GM23338 (cell line): ENCODE measurements around the gene CDAN1. TPM values are rescaled to one million over a fixed set of nuclear protein-coding genes. Genes with fewer than 3 reads are reported as not detected.

ENCODE experiments used
- ATAC-seq: fragments of 200-7000 bp; cut with Tn5 transposase; 3 replicates; pipeline ENCODE4 v1.9.1; 2020
- DNase-seq: peaks from one replicate; pipeline ENCODE4 v3.0.0-alpha.2; 2015; ENCODE audit warnings: low spot score
- H2AFZ ChIP-seq: fragments of 200-600 bp; sonication (generic); 2 replicates; pipeline ENCODE4 v1.8.0; 2016; ENCODE audit warnings: antibody characterized with exemption, mild to moderate bottlenecking, moderate library complexity
- H3F3A ChIP-seq: fragments of 200-600 bp; sonication (generic); replicated peaks from 2 replicates; pipeline ENCODE4 v1.8.0; 2017; ENCODE audit warnings: antibody characterized with exemption, mixed run types, low read depth
- H3K27ac ChIP-seq: fragments of 200-600 bp; sonication (generic); 2 replicates; pipeline ENCODE4 v1.6.1; 2016; ENCODE audit warnings: low read depth
- H3K27me3 ChIP-seq: fragments of 200-600 bp; sonication (generic); 2 replicates; pipeline ENCODE4 v1.8.0; 2016; ENCODE audit warnings: mild to moderate bottlenecking, mixed run types, moderate library complexity; ENCODE audit not compliant: insufficient read depth
- H3K36me3 ChIP-seq: fragments of 200-600 bp; sonication (generic); 2 replicates; pipeline ENCODE4 v1.8.0; 2016; ENCODE audit warnings: mild to moderate bottlenecking; ENCODE audit not compliant: insufficient read depth
- H3K4me1 ChIP-seq: fragments of 200-600 bp; sonication (generic); 2 replicates; pipeline ENCODE4 v1.8.0; 2016; ENCODE audit warnings: mild to moderate bottlenecking, moderate library complexity; ENCODE audit not compliant: insufficient read depth
- H3K4me2 ChIP-seq: fragments of 200-600 bp; sonication (generic); 2 replicates; pipeline ENCODE4 v1.7.1; 2017; ENCODE audit warnings: mixed run types
- H3K4me3 ChIP-seq: fragments of 200-600 bp; sonication (generic); 2 replicates; pipeline ENCODE4 v1.6.1; 2016; ENCODE audit warnings: mixed run types
- H3K79me2 ChIP-seq: fragments of 200-600 bp; sonication (generic); replicated peaks from 2 replicates; pipeline ENCODE4 v1.8.0; 2017; ENCODE audit warnings: mild to moderate bottlenecking; ENCODE audit not compliant: insufficient read depth
- H3K9me2 ChIP-seq: fragments of 200-600 bp; sonication (generic); 2 replicates; pipeline ENCODE4 v1.8.0; 2017; ENCODE audit not compliant: insufficient read depth
- H4K20me1 ChIP-seq: fragments of 200-600 bp; sonication (generic); replicated peaks from 2 replicates; pipeline ENCODE4 v1.8.0; 2017; ENCODE audit warnings: mild to moderate bottlenecking; ENCODE audit not compliant: insufficient read depth
- H3K27ac Mint-ChIP-seq: 2 replicates; pipeline ENCODE4 v1.8.0; 2020; ENCODE audit warnings: inconsistent platforms, mild to moderate bottlenecking, moderate library complexity, mixed read lengths
- H3K27me3 Mint-ChIP-seq: 3 replicates; pipeline ENCODE4 v1.8.0; 2022; ENCODE audit warnings: low read depth, mild to moderate bottlenecking, moderate library complexity, mixed read lengths, inconsistent platforms; ENCODE audit not compliant: insufficient read depth, poor library complexity
- H3K36me3 Mint-ChIP-seq: 3 replicates; pipeline ENCODE4 v1.8.0; 2021; ENCODE audit warnings: low read depth, mild to moderate bottlenecking, inconsistent platforms, moderate library complexity, mixed read lengths
- H3K4me1 Mint-ChIP-seq: 3 replicates; pipeline ENCODE4 v1.8.0; 2020; ENCODE audit warnings: mild to moderate bottlenecking, inconsistent platforms, mixed read lengths
- H3K4me3 Mint-ChIP-seq: 3 replicates; pipeline ENCODE4 v1.8.0; 2021; ENCODE audit warnings: moderate library complexity, mild to moderate bottlenecking, inconsistent platforms, mixed read lengths
- H3K9me3 Mint-ChIP-seq: 3 replicates; pipeline ENCODE4 v1.8.0; 2020; ENCODE audit warnings: moderate library complexity, mild to moderate bottlenecking, inconsistent platforms, mixed read lengths
- CREB1 ChIP-seq: fragments of 250-450 bp; sonication (Bioruptor Pico); IDR thresholded peaks from 2 replicates; pipeline ENCODE4 v1.5.0; 2020; ENCODE audit warnings: low read depth, mild to moderate bottlenecking, moderate library complexity
- CTCF ChIP-seq, 2 experiments: fragments of 200-600 bp in 1 of 2; sonication (generic) in 1 of 2; conservative IDR thresholded peaks; 2 replicates each; pipeline versions ENCODE4 v1.5.1 to v1.6.1; 2016 to 2017; ENCODE audit warnings: antibody characterized with exemption in 2 of 2, low read depth in 2 of 2, mild to moderate bottlenecking in 2 of 2, moderate library complexity in 1 of 2
- ETS1 ChIP-seq: IDR thresholded peaks from 2 replicates; pipeline ENCODE4 v1.6.1; 2016; ENCODE audit warnings: antibody characterized with exemption
- EZH2 ChIP-seq: fragments of 200-600 bp; sonication (generic); IDR thresholded peaks from one replicate; pipeline ENCODE4 v1.8.0; 2017; ENCODE audit warnings: antibody characterized with exemption, mild to moderate bottlenecking, low read depth; ENCODE audit not compliant: unreplicated experiment
- EZH2phosphoT487 ChIP-seq: fragments of 200-600 bp; sonication (generic); IDR thresholded peaks from one replicate; pipeline ENCODE4 v1.8.1; 2018; ENCODE audit warnings: antibody characterized with exemption; ENCODE audit not compliant: unreplicated experiment
- JUNB ChIP-seq: IDR thresholded peaks from one replicate; pipeline ENCODE4 v1.6.1; 2016; ENCODE audit warnings: antibody characterized with exemption; ENCODE audit not compliant: unreplicated experiment
- NANOG ChIP-seq: IDR thresholded peaks from 2 replicates; pipeline ENCODE4 v1.6.1; 2016; ENCODE audit warnings: antibody characterized with exemption, borderline replicate concordance
- POLR2AphosphoS5 ChIP-seq: IDR thresholded peaks from 2 replicates; pipeline ENCODE4 v1.6.1; 2016; ENCODE audit warnings: antibody characterized with exemption, low read depth
- REST ChIP-seq: IDR thresholded peaks from one replicate; pipeline ENCODE4 v1.6.1; 2018; ENCODE audit warnings: antibody characterized with exemption; ENCODE audit not compliant: unreplicated experiment
- STAT1 ChIP-seq: IDR thresholded peaks from one replicate; pipeline ENCODE4 v1.6.1; 2016; ENCODE audit warnings: antibody characterized with exemption; ENCODE audit not compliant: unreplicated experiment
- ZNF114 ChIP-seq: fragments of 250-450 bp; sonication (Bioruptor Pico); IDR thresholded peaks from 2 replicates; pipeline ENCODE4 v1.5.0; 2020; ENCODE audit warnings: mild to moderate bottlenecking, moderate library complexity
- ZNF331 ChIP-seq: fragments of 250-450 bp; sonication (Bioruptor Pico); IDR thresholded peaks from 2 replicates; pipeline ENCODE4 v1.5.0; 2020; ENCODE audit warnings: low read depth, mild to moderate bottlenecking, moderate library complexity
- ZNF462 ChIP-seq: fragments of 250-450 bp; sonication (Bioruptor Pico); IDR thresholded peaks from 2 replicates; pipeline ENCODE4 v1.5.0; 2020; ENCODE audit warnings: mild to moderate bottlenecking, moderate library complexity
- polyA plus RNA-seq: library from polyadenylated mRNA; unstranded; fragments of >200 nt; fragmentation: Nextera tagmentation; extraction: Ambion mirVana; gene quantifications from 2 replicates; pipeline ENCODE4 v1.2.1, GENCODE V29; 2016
- total RNA-seq: library from RNA; depleted of rRNA; stranded (reverse); fragments of >200 nt; shearing (Covaris generic); gene quantifications from 2 replicates; pipeline ENCODE4 v1.2.3, GENCODE V29; 2014

Gene CDAN1
- total and polyA plus RNA-seq, 2 experiments from 2014 or later: 6.0 to 14.7 TPM

GRCh38 chr15:42772901-42773300 is 36.0 kb upstream of the CDAN1 start:
- Histone ChIP-seq H3K36me3 (no peaks in the 10 kb centered on the region), H3F3A (no peaks in the 10 kb centered on the region), H3K79me2 (no peaks in the 10 kb centered on the region), H3K4me2 (no peak overlapping the region), H4K20me1 (no peaks in the 10 kb centered on the region; the same call in none of the 2 replicates), H3K4me3 (no peak overlapping the region), H3K9me2 (no peaks in the 10 kb centered on the region), H2AFZ (no peak overlapping the region), H3K27me3 (no peaks in the 10 kb centered on the region), H3K4me1 (no peaks in the 10 kb centered on the region), H3K27ac (no peak overlapping the region)
- no peak for ATAC-seq
- H3K27ac Mint-ChIP-seq: no peak overlapping the region
- H3K9me3 Mint-ChIP-seq: no peaks in the 10 kb centered on the region
- peaks cover 2% of the 10 kb centered on the region; the same call in 1 of the 3 replicates for H3K4me1 Mint-ChIP-seq
- TF ChIP-seq NANOG (no peak), REST (no peak), ZNF331 (CRISPR knock-in tag) (no peak), STAT1 (no peak), ZNF462 (no peak), CTCF (conservative IDR thresholded peaks at IDR 0.05; ENCODE audit: low read depth in 2 of 2) (no peak), JUNB (no peak), ETS1 (no peak), EZH2phosphoT487 (no peak), EZH2 (no peak), POLR2AphosphoS5 (no peak), CREB1 (CRISPR knock-in tag) (no peak), ZNF114 (CRISPR knock-in tag) (no peak)
- DNase-seq: no peak
- H3K36me3 Mint-ChIP-seq: peaks cover 7% of the 10 kb centered on the region; the same call in 1 of the 3 replicates
- H3K4me3 Mint-ChIP-seq: no peak overlapping the region
- no peaks in the 10 kb centered on the region for H3K27me3 Mint-ChIP-seq
